ENCODE results near the gene ARMH3. TPM values are rescaled to one million over a fixed set of nuclear protein-coding genes. Genes with fewer than 3 reads are reported as not detected.

Gene ARMH3
- total RNA-seq, 1 donor from 2014 or later: 18.1 TPM

DNA sequence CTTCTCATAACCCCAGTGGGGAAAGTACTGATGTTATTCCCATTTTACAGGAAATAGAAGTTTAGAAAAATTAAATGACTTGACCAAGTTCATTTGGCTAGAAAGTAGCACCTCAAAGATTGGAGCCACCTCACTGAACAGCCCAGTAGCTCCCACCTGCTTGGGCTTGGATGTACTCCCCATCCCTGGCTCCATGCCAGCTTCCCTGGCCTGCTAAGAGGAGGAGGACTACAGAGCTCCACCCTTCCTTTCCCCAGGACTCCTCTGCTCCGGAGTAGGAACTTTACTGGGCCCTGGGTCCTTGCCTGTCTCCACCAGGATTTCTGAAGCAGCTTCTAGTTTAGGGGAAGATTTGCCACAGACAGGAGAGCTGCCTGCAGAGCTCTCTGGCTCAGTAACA lies 12.2 kb upstream of the ARMH3 start:
- no peak for DNase-seq (ENCODE audit: low spot score)
- Mint-ChIP-seq H3K36me3 (ENCODE audit: low read depth) (peaks cover 1% of the 10 kb centered on the region), H3K27ac (ENCODE audit: unreplicated experiment) (no peak overlapping the region), H3K4me3 (ENCODE audit: unreplicated experiment) (no peak overlapping the region), H3K9me3 (ENCODE audit: low read depth) (no peaks in the 10 kb centered on the region), H3K4me1 (ENCODE audit: low read depth) (peaks cover 22% of the 10 kb centered on the region), H3K27me3 (ENCODE audit: low read depth) (no peaks in the 10 kb centered on the region)
- no peak for TF ChIP-seq CTCF (IDR thresholded peaks at IDR 0.05)

DNA sequence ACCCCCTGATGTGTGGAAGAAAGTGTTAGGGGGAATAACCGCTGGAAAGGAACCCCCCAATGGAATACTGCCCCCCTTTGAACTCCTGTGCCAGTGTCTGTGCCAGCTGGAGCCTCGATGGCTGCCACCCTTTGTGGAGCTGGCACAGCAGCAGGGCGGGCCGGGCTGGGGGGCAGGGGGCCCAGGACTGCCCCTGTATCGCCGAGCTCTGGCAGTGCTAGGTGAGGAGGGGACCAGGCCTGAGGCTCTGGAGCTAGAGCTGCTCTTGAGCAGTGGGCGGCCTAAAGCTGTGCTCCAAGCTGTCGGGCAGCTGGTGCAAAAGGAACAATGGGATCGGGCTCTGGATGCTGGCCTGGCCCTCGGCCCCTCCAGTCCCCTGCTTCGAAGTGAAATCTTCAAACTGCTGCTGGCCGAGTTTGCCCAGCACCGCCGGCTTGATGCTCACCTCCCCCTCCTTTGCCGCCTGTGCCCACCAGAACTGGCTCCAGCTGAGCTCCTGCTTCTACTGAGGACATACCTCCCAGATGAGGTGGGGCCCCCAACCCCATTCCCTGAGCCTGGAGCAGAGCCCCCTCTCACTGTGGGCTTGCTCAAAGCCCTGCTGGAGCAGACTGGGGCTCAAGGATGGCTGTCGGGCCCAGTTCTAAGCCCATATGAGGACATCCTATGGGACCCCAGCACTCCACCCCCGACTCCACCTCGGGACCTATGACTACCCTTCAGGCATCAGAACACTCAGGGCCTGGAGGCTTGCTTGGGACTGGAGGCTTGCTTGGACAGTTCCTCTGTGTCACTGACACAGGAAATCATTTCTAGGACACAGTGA lies 11.3 kb upstream of the ARMH3 start:
- no peak for DNase-seq (ENCODE audit: low spot score)
- Mint-ChIP-seq H3K4me3 (ENCODE audit: unreplicated experiment) (peak overlapping the region; percentile 42), H3K27me3 (ENCODE audit: low read depth) (no peaks in the 10 kb centered on the region), H3K9me3 (ENCODE audit: low read depth) (no peaks in the 10 kb centered on the region), H3K27ac (ENCODE audit: unreplicated experiment) (no peak overlapping the region), H3K4me1 (ENCODE audit: low read depth) (peaks cover 20% of the 10 kb centered on the region), H3K36me3 (ENCODE audit: low read depth) (peaks cover 1% of the 10 kb centered on the region)
- no peak for TF ChIP-seq CTCF (IDR thresholded peaks at IDR 0.05)

DNA sequence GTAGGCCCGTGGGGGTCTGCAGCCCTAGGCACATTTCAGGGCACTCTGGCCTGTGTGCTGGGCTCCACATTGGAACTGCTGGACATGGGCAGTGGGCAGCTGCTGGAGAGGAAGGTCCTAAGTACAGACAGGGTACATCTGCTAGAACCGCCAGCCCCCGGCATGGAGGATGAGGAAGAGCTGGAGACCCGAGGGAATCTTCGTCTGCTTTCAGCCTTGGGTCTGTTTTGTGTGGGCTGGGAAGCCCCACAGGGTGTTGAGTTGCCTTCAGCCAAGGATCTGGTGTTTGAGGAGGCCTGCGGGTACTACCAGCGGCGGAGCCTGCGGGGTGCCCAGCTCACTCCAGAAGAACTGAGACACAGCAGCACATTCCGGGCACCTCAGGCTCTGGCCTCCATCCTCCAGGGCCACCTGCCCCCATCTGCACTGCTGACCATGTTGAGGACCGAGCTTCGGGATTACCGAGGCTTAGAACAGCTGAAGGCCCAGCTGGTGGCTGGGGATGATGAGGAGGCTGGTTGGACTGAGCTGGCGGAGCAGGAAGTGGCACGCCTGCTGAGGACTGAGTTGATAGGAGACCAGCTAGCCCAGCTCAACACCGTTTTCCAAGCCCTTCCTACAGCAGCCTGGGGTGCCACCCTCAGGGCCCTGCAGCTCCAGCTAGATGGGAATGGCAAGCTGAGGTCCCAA lies 10.6 kb upstream of the ARMH3 start:
- Mint-ChIP-seq H3K4me3 (ENCODE audit: unreplicated experiment) (peak overlapping the region; percentile 81), H3K9me3 (ENCODE audit: low read depth) (no peaks in the 10 kb centered on the region), H3K36me3 (ENCODE audit: low read depth) (peaks cover 1% of the 10 kb centered on the region), H3K4me1 (ENCODE audit: low read depth) (peaks cover 20% of the 10 kb centered on the region), H3K27ac (ENCODE audit: unreplicated experiment) (no peak overlapping the region), H3K27me3 (ENCODE audit: low read depth) (no peaks in the 10 kb centered on the region)
- no peak for DNase-seq (ENCODE audit: low spot score)
- TF ChIP-seq CTCF (IDR thresholded peaks at IDR 0.05): no peak

DNA sequence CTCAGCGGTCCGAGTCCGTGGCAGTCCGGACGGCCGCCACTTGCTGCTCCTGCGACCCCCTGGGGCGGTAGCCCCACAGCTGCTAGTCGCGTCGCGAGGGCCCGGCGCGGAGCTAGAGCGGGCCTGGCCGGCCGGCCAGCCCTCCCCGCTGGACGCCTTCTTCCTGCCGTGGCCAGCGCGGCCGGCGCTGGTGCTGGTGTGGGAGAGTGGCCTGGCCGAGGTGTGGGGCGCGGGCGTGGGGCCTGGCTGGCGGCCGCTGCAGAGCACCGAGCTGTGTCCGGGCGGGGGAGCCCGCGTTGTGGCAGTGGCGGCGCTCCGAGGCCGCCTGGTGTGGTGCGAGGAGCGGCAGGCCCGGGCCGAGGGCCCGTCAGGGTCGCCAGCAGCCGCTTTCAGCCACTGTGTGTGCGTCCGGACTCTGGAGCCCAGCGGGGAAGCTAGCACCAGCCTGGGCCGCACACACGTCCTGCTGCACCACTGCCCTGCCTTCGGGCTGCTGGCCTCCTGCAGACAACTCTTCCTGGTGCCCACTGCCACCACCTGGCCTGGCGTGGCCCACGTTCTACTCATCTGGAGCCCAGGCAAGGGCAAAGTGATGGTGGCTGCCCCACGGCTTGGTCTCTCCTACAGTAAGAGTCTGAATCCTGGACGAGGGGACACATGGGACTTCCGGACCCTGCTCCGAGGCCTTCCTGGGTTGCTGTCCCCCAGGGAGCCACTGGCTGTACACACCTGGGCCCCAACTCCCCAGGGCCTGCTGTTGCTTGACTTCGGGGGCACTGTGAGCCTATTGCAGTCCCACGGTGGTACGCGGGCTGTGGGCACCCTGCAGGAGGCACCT lies 9.8 kb upstream of the ARMH3 start:
- peak overlapping the region; percentile 81 for H3K4me3 Mint-ChIP-seq (ENCODE audit: unreplicated experiment)
- H3K4me1 Mint-ChIP-seq (ENCODE audit: low read depth): peaks cover 20% of the 10 kb centered on the region
- peak; percentile 15 for TF ChIP-seq CTCF (IDR thresholded peaks at IDR 0.05)
- DNase-seq (ENCODE audit: low spot score): no peak
- peaks cover 1% of the 10 kb centered on the region for H3K36me3 Mint-ChIP-seq (ENCODE audit: low read depth)
- H3K27ac Mint-ChIP-seq (ENCODE audit: unreplicated experiment): peak overlapping the region; percentile 83
- no peaks in the 10 kb centered on the region for H3K27me3 Mint-ChIP-seq (ENCODE audit: low read depth)
- H3K9me3 Mint-ChIP-seq (ENCODE audit: low read depth): no peaks in the 10 kb centered on the region
